ENCODE results near the gene UBTD1. TPM values are rescaled to one million over a fixed set of nuclear protein-coding genes. Genes with fewer than 3 reads are reported as not detected.

Gene UBTD1
- polyA plus RNA-seq, 1 donor, result 13.8 TPM

- no peak for DNase-seq (ENCODE audit: low read depth)
Measured at GRCh38 chr10:97482381-97482780, 16.3 kb upstream of the UBTD1 start.

- no peak for DNase-seq (ENCODE audit: low read depth)
Measured at GRCh38 chr10:97483506-97483905, 15.2 kb upstream of the UBTD1 start.

- no peak for DNase-seq (ENCODE audit: low read depth)
Measured at GRCh38 chr10:97483921-97484320, 14.8 kb upstream of the UBTD1 start.

- no peak for DNase-seq (ENCODE audit: low read depth)
Measured at GRCh38 chr10:97485647-97486281, 13.0 kb upstream of the UBTD1 start.

- no peak for DNase-seq (ENCODE audit: low read depth)
Measured at GRCh38 chr10:97490592-97490991, 8.1 kb upstream of the UBTD1 start.

GRCh38 chr10:97494151-97494550 lies 4.6 kb upstream of the UBTD1 start:
- no peak for DNase-seq (ENCODE audit: low read depth)

- no peak for DNase-seq (ENCODE audit: low read depth)
Measured at GRCh38 chr10:97494863-97495506, 3.7 kb upstream of the UBTD1 start.

GRCh38 chr10:97497572-97498075 lies 1.1 kb upstream of the UBTD1 start:
- no peak for DNase-seq (ENCODE audit: low read depth)

GRCh38 chr10:97498076-97498840 lies 466 bp upstream of the UBTD1 start, which contains the start of gene MMS19:
TSS of gene MMS19 (minus strand) at chr10:97498422. CDS start at chr10:97498384, 38 bp downstream.
- peak; percentile 75 for DNase-seq (ENCODE audit: low read depth)

GRCh38 chr10:97499561-97500296 lies 1.0 kb downstream of the UBTD1 start:
- no peak for DNase-seq (ENCODE audit: low read depth)

- no peak for DNase-seq (ENCODE audit: low read depth)
Measured at GRCh38 chr10:97500297-97500575, 1.5 kb downstream of the UBTD1 start.

GRCh38 chr10:97502916-97503315 lies 4.2 kb downstream of the UBTD1 start:
- no peak for DNase-seq (ENCODE audit: low read depth)

- DNase-seq (ENCODE audit: low read depth), result no peak
Measured at GRCh38 chr10:97503406-97503805, 4.7 kb downstream of the UBTD1 start.

- no peak for DNase-seq (ENCODE audit: low read depth)
Measured at GRCh38 chr10:97505152-97505551, 6.4 kb downstream of the UBTD1 start.

GRCh38 chr10:97506199-97506991 lies 7.7 kb downstream of the UBTD1 start:
- no peak for DNase-seq (ENCODE audit: low read depth)

GRCh38 chr10:97508342-97508741 lies 9.6 kb downstream of the UBTD1 start:
- DNase-seq (ENCODE audit: low read depth), result no peak

GRCh38 chr10:97509120-97509680 lies 10.5 kb downstream of the UBTD1 start:
- no peak for DNase-seq (ENCODE audit: low read depth)

GRCh38 chr10:97510686-97511085 lies 12.0 kb downstream of the UBTD1 start:
- DNase-seq (ENCODE audit: low read depth), result no peak

- no peak for DNase-seq (ENCODE audit: low read depth)
Measured at GRCh38 chr10:97511711-97512440, 13.2 kb downstream of the UBTD1 start.

- no peak for DNase-seq (ENCODE audit: low read depth)
Measured at GRCh38 chr10:97512993-97513392, 14.3 kb downstream of the UBTD1 start.
